Hippocampal formation (tissue), 2 donors: ENCODE results near the gene SMIM35.

Source experiments
- DNase-seq, 2 donors: peaks; one replicate each; lab custom pipeline; 2025; lab: John Stamatoyannopoulos, UW

The SMIM35 gene

DNA sequence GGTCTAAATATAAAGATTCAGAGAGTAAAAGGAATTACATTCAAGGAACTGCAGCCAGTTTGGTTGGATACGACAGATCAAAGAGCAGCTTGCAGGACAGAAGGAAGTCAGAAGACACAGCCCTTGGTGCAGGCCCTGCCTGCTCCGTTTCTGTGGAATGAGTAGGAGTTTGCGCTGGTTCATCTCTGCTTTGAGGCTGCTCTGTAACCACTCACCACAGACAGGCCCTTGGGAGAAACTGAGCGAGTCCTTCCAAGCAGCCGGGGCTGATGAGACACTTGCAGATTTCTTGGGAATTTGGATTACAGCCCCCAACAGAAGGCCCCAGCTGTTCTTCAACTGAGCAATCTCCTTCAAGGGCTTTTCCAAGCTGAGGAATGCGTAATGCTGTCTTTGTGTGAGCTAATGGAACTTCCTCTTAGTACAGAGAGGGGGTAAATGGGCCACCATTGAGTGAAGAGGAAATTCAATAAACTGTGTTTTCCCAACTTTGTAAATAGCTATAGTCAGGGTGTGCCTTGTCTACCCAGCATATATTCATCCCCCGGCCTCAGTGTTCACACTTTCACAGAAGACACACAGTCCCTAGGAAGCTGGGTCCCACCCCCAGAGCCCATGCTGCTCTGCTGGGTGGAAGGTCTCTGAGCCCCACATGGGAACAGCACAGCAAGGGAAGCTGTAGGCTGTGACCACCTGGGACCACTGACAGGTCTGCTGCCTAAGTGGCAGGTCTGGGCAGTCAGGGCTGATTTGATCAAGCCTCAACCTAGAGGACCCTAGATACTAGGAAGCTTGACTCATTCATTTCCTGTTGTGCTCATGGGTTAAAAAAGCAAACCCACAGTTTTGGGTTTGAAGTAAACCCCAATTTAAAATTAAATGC, 84.0 kb downstream of the SMIM35 start:
- no peak for DNase-seq

DNA sequence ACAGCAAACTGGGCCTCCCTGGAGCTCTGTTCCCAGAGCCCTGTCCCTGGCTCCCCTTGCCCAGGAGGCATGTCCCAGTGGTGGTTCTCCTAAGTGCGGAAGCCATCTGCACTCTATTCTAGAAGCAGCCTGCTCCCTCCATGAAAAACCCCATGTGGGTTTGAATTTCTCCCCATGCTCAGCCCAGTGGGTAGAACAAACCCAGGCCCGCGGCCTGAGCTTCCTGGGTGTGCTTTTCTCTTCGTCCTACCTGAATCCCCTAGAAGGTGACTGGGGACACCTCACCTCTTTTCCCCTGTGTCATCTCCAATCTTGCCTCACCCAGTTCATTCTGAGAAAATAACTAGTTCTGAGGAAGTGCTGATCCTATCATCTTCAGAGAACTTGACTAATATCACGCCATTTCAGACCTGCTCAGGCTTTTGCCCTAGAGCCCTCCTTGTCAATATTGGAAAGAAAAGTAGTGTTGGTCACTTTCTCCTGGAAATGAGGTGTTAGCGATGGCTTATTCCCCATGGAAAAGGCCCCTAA, 84.7 kb downstream of the SMIM35 start:
- DNase-seq, result no peak

DNA sequence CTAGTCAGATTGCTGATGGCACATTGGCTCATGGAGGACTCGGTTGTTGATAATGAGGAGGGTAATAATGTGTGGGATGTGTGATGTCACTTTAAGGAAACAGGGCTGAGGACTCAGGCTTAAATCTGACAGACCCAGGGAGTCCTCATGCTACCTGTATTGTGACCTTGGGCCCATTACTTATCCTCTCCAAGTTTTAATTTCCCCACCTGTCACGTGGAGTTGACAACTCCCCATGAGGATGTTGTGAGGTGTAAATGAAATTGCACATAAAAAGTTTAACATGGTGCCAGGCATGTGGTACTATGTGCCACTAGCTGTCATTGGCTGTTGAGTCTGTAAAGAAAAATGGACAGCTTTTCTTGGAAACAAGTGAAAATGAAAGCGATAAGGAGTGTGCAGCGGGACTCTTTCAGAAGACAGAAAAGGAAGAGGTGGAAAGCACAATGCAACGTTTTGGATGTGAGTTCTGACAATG, 85.2 kb downstream of the SMIM35 start:
- no peak for DNase-seq

DNA sequence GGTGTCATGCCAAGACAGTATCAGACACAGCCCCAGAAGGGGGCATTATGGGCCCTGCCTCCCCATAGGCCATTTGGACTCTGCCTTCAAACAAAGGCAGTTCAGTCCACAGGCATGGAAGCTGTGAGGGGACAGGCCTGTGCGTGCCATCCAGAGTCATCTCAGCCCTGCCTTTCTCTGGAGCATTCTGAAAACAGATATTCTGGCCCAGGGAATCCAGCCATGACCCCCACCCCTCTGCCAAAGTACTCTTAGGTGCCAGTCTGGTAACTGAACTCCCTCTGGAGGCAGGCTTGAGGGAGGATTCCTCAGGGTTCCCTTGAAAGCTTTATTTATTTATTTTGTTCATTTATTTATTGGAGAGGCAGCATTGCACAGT, 85.9 kb downstream of the SMIM35 start:
- no peak for DNase-seq

DNA sequence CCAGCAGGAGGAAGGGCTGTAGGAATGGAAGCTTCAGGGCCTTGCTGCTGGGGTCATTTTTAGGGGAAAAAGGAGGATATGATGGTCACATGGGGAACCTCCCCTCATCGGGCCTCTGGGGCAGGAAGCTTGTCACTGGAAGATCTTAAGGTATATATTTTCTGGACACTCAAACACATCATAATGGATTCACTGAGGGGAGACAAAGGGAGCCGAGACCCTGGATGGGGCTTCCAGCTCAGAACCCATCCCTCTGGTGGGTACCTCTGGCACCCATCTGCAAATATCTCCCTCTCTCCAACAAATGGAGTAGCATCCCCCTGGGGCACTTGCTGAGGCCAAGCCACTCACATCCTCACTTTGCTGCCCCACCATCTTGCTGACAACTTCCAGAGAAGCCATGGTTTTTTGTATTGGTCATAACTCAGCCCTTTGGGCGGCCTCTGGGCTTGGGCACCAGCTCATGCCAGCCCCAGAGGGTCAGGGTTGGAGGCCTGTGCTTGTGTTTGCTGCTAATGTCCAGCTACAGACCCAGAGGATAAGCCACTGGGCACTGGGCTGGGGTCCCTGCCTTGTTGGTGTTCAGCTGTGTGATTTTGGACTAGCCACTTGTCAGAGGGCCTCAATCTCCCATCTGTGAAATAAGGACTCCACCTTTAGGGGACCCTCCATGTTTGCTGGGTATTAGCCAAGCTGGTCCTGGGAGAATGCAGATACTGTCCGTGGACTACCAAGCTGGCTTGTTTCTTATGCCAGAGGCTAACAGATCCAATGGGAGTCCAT, 86.5 kb downstream of the SMIM35 start:
- no peak for DNase-seq

DNA sequence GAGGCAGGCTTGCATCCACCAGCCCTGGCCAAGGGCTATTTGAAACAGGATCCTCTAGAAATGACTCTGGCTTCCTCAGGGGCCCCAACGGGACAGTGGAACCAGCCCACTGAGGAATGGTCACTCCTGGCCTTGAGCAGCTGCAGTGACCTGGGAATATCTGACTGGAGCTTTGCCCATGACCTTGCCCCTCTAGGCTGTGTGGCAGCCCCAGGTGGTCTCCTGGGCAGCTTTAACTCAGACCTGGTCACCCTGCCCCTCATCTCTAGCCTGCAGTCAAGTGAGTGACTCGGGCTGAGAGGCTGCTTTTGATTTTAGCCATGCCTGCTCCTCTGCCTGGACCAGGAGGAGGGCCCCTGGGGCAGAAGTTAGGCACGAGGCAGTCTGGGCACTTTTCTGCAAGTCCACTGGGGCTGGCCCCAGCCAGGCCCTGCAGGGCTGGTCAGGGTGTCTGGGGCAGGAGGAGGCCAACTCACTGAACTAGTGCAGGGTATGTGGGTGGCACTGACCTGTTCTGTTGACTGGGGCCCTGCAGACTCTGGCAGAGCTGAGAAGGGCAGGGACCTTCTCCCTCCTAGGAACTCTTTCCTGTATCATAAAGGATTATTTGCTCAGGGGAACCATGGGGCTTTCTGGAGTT, 87.3 kb downstream of the SMIM35 start:
- DNase-seq, result no peak

DNA sequence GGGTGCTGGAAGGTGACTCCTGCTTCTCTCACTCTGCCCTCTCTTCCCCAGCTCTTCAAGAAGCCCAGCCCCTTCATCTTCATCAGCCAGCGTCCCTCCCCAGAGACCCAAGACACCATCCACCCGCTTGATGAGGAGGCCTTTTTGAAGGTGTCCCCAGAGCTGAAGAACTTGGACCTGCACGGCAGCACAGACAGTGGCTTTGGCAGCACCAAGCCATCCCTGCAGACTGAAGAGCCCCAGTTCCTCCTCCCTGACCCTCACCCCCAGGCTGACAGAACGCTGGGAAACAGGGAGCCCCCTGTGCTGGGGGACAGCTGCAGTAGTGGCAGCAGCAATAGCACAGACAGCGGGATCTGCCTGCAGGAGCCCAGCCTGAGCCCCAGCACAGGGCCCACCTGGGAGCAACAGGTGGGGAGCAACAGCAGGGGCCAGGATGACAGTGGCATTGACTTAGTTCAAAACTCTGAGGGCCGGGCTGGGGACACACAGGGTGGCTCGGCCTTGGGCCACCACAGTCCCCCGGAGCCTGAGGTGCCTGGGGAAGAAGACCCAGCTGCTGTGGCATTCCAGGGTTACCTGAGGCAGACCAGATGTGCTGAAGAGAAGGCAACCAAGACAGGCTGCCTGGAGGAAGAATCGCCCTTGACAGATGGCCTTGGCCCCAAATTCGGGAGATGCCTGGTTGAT, 88.0 kb downstream of the SMIM35 start:
- no peak for DNase-seq

DNA sequence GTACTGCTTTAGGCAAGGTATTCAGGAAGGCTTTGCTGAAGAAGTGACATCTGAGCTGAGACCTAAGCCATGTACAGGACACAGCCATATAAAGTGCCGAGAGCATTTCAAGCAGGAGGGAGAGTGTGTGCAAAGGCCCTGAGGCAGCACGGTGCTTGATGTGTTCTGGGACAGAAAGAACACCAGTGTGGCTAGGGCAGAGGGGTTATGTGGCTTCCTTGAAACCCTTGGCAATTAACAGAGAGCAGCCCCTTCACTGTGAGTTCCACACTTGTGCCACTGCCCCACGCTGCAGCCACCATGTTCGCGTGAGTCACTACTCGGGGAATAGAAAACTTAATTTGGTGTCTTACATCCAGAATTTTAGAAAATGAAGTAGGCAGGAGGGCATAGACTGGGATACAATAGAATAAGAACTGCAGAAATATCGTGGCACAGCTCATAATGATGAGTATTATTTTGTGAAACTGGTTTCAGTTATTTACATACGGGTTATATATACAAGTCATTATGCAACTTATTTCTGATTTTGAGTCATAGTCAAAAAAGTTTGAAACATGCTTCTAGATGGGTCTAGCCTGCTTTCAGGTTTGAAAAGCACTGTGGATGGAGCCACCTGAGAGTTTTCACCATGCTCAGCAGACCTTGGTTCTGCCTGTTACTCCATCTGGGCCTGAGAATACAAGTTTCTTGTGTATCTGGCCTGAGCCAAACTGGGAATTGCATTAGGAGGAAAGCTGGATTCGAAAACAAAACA, 88.8 kb downstream of the SMIM35 start:
- no peak for DNase-seq

DNA sequence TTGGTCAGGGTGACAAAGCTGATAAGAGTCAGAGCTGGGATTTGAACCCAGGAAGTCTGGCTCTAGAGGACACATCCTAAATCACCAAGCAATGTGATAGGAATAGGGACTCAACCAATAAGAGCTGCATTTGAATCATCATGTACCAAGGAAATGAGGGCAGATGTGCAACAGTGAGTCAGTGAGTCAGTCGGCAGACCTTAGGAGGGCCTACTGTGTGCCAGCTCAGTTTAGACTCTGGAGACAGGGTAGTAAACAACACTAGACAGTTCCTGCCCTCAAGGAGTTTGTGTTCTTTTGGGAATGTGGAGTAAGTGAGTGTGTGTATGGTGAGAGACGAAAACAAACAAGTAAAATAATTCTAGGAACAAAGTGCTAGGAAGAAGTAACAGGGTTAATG, 89.4 kb downstream of the SMIM35 start:
- DNase-seq, result no peak

DNA sequence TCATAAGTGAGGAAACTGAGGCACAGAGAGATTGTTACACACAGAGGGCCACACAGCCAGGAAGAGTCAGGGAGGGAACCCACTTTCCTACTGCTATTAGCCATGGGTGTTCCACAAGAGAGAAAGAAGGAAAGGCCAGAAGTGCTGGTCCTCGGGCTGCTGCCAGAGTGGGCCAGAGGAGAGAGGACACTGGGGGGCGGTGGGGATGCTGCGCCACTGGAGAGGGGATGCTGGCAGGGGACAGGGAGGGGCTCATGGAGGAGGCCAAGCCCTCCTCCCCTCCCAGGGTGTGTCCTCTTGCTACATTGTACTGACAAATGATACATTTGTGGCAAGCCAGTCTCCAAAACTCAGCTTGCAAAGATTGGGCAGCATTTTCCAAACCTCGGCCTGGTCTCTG, 90.7 kb downstream of the SMIM35 start:
- DNase-seq, result no peak

DNA sequence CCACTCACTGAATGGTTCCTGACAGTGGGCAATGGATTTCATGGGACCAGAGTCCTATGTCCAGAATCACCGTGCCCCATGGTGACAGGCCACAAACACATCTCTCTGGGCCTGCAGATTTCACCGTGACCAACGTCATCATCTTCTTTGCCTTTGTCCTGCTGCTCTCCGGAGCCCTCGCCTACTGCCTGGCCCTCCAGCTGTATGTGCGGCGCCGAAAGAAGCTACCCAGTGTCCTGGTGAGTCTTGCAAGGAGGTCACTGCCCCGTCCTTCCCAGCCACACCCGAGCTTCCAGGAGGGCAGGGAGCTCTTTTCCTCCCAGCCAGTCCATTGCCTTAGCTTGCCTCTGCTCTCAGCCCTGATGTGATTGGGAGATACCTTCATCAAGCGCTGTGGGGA, 91.3 kb downstream of the SMIM35 start:
- no peak for DNase-seq

DNA sequence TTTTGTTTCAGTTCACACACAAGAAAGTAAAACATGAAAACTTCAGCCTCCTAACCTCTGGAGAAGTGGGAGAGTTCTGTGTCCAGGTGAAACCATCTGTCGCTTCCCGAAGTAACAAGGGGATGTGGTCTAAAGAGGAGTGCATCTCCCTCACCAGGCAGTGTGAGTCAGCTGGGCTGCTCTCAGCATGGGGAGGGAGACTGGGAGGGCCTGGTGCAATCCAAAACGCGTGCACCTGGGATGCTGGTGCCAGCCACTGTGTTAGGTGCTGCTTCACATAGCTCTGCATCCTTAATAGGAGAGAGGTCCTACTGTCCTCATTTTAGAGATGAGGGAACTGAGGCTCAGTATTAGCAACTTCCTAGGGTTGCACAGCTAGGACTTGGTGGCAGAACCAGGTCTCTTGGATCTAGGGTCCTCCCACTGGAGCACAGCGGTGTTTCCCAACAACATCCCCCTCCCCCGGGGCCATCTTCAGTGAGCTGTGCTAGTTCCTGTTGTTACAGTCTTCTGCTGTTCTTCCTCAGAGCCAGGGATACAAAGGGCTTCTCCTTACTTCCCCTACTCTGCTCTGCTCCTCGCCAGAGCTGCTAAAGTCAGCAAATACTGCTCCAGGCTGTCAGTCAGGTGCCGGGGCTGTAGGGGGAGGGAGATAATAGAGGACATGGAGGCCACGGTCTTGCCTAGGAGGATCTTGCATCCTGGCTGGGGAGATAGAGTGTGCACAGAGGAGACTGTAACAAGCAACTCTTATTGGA, 92.6 kb downstream of the SMIM35 start:
- DNase-seq, result peak; percentile 19 to 36

DNA sequence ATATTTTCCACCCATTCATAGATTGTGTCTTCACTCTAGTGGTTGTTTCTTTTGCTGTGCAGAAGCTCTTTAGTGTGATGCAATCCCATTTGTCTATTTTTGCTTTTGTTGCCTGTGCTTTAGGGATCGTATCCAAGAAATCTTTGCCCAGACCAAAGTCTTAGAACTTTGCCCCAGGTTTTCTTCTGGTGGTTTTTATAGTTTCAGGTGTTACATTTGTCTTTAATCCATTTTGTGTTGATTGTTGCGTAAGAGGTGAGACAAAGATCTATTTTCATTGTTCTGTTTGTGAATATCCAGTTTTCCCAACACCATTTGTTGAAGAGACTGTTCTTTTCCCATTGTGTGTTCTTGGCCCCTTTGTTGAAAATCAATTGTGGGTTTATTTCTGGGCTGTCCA, 94.1 kb downstream of the SMIM35 start:
- no peak for DNase-seq

DNA sequence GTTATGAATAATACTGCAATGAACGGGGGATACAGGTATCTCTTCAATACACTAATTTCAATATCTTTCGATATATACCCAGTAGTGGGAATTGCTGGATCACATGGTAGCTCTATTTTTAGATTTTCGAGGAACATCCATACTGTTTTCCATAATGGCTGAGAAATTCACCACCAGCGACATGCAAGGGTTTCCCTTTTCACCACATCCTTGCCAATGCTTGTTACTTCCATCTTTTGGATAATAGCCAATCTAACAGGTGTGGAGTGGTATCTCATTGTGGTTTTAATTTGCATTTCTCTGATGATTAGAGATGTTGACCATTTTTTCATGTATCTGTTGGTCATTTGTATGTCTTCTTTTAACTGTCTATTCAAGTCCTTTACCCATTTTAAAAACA, 94.6 kb downstream of the SMIM35 start:
- no peak for DNase-seq

DNA sequence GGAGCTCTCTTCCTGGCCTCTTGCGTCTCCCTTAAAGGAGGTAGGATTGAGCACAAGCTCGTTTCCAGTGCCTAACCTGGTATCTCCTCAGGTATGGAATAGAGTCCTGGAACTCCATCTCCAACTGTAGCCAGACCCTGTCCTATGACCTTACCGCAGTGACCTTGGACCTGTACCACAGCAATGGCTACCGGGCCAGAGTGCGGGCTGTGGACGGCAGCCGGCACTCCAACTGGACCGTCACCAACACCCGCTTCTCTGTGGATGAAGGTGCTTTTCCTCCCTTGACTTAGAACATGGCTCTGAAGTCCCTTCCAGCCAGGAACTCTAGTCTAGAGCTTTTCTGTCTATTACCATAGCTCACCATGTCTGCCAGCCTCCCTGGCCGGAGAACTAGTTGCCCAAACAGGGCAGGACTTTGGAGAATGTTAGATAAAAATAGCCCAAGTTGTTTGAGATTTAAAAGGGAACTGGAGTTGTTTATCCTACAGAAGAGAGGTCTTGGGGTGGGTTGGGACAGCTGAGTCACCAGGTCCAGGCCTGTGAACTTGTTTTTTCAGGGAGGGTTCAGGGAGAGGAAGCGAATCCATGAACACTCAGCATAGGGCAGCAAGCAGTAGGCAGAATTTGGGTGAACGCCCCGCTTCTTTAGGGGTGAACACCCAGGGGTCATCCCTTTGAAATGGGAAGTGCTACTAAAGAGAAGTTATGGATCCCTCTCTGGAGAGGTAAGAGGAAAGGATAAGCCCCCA, 97.2 kb downstream of the SMIM35 start:
- peak in 1 of 2 donors; percentile 15 for DNase-seq

DNA sequence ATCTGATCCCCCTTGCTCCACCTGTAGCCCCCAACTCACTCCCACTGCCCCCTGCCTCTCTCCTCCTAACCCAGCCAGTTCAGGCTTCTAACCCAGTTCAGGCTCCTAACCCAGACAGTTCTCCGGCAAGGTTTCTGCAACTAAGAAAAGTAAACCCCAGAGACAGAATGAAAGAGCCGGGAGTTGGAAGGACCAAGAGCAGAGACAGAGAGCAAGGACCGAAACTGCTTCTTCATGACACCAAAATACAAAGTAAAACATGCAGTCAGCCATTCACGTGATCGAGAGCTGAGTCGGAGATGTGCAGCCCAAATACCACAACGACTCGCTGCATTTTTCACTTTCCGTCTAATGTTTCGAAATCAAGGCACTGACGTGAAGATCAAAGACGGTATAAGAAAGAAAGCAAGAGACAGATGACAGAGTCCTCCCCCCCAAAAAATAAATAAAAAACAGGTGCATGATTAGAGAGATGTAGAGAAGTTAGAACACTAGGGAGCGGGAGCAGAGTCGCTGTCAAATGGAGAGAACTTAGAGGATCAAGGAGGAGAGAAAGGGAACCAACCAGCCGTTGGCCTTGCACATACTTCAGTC, 99.7 kb downstream of the SMIM35 start:
- no peak for DNase-seq

DNA sequence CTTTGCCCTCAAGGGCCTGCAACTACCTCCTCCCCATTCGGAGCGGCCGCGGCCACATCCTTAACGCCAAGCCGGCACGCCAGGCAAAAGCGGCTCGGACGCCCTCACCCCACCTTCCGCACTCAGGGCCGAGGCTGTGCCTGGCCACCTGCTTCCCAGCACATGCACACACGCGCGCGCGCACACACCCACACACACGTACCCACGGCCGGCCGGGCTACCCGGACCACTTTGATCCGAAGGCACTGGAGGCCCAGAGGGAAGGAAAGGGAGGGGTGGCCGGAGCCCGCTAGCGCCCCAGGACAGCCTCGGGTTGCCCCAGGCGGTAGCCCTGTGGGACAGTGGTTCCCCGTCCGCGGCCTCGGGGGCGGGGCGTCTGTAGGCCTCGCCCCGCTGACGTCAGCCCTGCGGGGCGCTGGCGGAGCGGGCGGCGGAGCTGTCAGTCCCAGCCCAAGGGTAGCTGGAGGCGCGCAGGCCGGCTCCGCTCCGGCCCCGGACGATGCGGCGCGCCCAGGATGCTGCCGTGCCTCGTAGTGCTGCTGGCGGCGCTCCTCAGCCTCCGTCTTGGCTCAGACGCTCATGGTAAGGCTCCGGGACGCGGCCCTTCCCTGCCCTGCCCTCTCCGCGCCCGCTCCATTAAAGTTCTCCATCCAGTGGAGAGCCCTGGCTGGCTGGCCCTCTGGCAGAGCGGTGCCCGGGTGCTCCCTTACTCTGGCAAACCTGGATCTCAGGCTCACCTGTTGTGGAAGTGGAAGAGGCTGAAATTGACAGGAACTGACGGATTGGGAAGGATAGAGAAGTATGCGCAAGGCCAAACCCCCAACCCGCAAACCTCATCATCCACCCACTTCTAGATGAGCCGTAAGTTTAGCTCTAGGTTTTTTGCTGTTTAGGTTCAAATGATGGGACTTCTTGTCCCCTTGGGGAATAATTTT, 100.5 kb downstream of the SMIM35 start, which contains the start of gene IL10RA:
IL10RA (plus strand) TSS at position 442 of the 935 bp plus-strand sequence; CDS start at position 516, 74 bp downstream.
- DNase-seq, result peak; percentile 22 to 70

DNA sequence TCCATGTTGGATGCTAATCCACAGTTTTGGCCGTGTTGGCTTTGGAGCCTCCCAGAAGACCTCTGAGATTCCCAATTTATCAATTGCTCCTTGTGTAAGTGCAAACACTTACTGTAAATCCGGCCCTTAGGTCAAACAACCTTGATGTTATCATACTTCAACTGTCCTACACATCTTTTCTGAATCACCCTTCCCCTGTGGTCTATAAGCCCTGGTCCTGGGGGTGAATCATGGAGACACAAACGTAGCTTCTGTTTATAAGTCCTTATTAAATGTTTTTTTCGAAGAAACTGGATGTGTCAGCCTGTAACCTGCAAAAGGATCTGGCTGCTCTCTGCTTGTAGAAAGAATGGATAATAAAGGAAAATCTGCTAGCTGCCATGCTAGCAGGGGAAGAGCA, 102.3 kb downstream of the SMIM35 start:
- no peak for DNase-seq
